HTR-8/SVneo (cell line): ENCODE data around the gene ERGIC1.

Experiments
- DNase-seq: peaks from one replicate; pipeline ENCODE4 v3.0.0; 2011; ENCODE audit warnings: low spot score, mixed read lengths; ENCODE audit not compliant: insufficient read length
- FAIRE-seq: peaks from 2 replicates; lab custom pipeline; 2011; peaks lifted over from hg19 to GRCh38; lab: Jason Lieb, UNC

Gene ERGIC1

DNA sequence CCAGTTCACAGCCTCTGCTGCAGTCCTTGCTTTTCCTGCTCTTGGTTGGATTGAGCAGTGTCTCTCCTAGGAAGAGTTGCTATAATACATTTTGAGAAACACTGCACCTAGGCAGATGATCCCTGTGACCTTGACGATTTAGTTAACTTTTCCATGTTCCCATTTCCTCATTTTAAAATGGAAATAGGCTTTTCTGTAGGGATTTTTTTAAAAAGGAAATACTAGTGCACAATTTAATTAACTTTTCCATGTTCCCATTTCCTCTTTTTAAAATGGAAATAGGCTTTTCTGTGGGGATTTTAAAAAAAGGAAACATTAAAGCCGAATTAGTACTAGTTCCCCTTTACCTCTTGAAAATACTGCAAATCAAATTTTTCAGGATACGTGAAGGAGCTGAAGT, 154.2 kb downstream of the ERGIC1 start:
- FAIRE-seq: no peak

DNA sequence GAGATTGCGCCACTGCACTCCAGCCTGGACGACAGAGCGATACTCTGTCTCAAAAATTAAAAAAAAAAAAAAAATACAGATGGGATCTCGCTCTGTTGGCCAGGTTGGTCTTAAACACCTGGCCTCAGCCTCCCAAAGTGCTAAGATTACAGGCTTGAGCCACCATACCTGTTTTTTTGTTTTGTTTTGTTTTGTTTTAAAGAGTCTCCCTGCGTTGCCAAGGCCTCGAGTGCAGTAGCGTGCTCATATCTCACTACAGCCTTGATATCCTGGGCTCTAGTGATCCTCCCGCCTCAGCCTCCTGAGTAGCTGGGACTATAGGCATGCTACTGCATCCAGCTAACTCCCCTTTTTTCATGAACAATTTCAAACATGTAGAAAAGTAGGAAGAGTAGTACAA, 156.7 kb downstream of the ERGIC1 start:
- FAIRE-seq (no peak), DNase-seq (no peak)

More for the DNA sequence above, 154.2 kb downstream of the ERGIC1 start:
- no peak for DNase-seq

- DNase-seq (no peak), FAIRE-seq (no peak)
These were observed 160.4 kb downstream of the ERGIC1 start for GRCh38 chr5:172994405-172994804.

GRCh38 chr5:172999372-172999973, 165.4 kb downstream of the ERGIC1 start:
- FAIRE-seq: no peak
- no peak for DNase-seq

- DNase-seq (no peak), FAIRE-seq (no peak)
These were observed 165.9 kb downstream of the ERGIC1 start for GRCh38 chr5:172999974-173000373.

DNA sequence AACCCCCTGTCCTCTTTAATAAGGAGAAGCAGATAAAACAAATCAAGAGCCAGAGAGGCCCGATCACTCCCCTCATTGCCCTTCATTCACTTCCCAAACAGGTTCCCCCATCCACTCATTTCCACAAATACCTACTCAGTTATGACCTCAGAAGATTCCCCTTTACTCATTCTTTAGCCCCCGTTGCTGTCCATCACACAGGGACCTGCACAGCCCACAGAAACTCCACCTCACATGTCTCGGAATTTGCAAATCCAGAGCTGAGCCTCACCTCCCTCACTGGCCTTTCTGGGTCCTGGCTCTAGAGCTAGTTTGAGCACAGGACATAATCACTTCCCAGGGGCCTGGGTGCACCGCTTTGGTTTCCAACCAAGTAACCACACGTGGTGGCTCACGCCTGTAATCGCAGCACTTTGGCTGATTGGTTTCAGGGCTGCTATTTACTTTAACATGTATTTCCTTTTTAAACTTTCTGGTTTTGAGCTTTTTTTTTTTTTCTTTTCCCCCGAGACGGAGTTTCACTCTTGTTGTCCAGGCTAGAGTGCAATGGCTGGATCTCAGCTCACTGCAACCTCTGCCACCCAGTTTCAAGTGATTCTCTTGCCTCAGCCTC, 167.3 kb downstream of the ERGIC1 start:
- FAIRE-seq (no peak), DNase-seq (no peak)
